Trophoblast cell (in vitro differentiated cells and primary cell): Measurements from ENCODE around the gene KNSTRN.

Source experiments
- DNase-seq, 2 donors: peaks; one replicate each; pipeline ENCODE4 v3.0.0-alpha.2; 2016
- H2AFZ ChIP-seq: 2 replicates; pipeline ENCODE4 v1.6.1; 2013; ENCODE audit warnings: low read length, moderate library complexity, mild to moderate bottlenecking; ENCODE audit not compliant: insufficient read depth, poor library complexity
- H2AK5ac ChIP-seq: 2 replicates; pipeline ENCODE4 v1.6.1; 2013; ENCODE audit warnings: mild to moderate bottlenecking, low read length
- H2BK120ac ChIP-seq: 2 replicates; pipeline ENCODE4 v1.6.1; 2013; ENCODE audit warnings: low read length, mild to moderate bottlenecking, moderate library complexity; ENCODE audit not compliant: insufficient read depth, poor library complexity
- H2BK12ac ChIP-seq: 2 replicates; pipeline ENCODE4 v1.6.1; 2013; ENCODE audit warnings: mild to moderate bottlenecking, low read length, moderate library complexity
- H2BK5ac ChIP-seq: 2 replicates; pipeline ENCODE4 v1.6.1; 2013; ENCODE audit warnings: low read length, low read depth, moderate library complexity, mild to moderate bottlenecking; ENCODE audit not compliant: poor library complexity
- H3K14ac ChIP-seq: 2 replicates; pipeline ENCODE4 v1.6.1; 2013; ENCODE audit warnings: mild to moderate bottlenecking, low read length
- H3K18ac ChIP-seq: 2 replicates; pipeline ENCODE4 v1.6.1; 2013; ENCODE audit warnings: mild to moderate bottlenecking, low read length
- H3K23ac ChIP-seq: 2 replicates; pipeline ENCODE4 v1.6.1; 2013; ENCODE audit warnings: low read length
- H3K27ac ChIP-seq: 2 replicates; pipeline ENCODE4 v1.5.1; 2013; ENCODE audit warnings: low read depth, mild to moderate bottlenecking, inconsistent platforms, low read length, moderate library complexity
- H3K27me3 ChIP-seq: 2 replicates; pipeline ENCODE4 v1.6.1; 2013; ENCODE audit warnings: inconsistent platforms, mild to moderate bottlenecking, low read length, moderate library complexity; ENCODE audit not compliant: insufficient read depth
- H3K36me3 ChIP-seq, 2 experiments: 1 replicate in 1 of 2; 2 replicates in 1 of 2; pipeline ENCODE4 v1.6.1; 2013; ENCODE audit warnings: low read length in 2 of 2, mild to moderate bottlenecking in 2 of 2, moderate library complexity in 1 of 2; ENCODE audit not compliant: insufficient read depth in 2 of 2, control insufficient read depth in 1 of 2
- H3K4ac ChIP-seq: 2 replicates; pipeline ENCODE4 v1.6.1; 2013; ENCODE audit warnings: low read depth, mild to moderate bottlenecking, low read length, moderate library complexity
- H3K4me1 ChIP-seq, 2 experiments: 1 replicate in 1 of 2; 2 replicates in 1 of 2; pipeline ENCODE4 v1.6.1; 2013; ENCODE audit warnings: low read length in 2 of 2, mild to moderate bottlenecking in 2 of 2, moderate library complexity in 1 of 2; ENCODE audit not compliant: insufficient read depth in 2 of 2, control insufficient read depth in 1 of 2
- H3K4me2 ChIP-seq: 2 replicates; pipeline ENCODE4 v1.6.1; 2013; ENCODE audit warnings: inconsistent platforms, mild to moderate bottlenecking, low read length, moderate library complexity
- H3K4me3 ChIP-seq: 2 replicates; pipeline ENCODE4 v1.5.1; 2013; ENCODE audit warnings: mild to moderate bottlenecking, low read depth, low read length, inconsistent platforms
- H3K79me1 ChIP-seq: one replicate; pipeline ENCODE4 v1.6.1; 2013; ENCODE audit warnings: low read length
- H3K79me2 ChIP-seq: 2 replicates; pipeline ENCODE4 v1.6.1; 2013; ENCODE audit warnings: low read length, mild to moderate bottlenecking; ENCODE audit not compliant: control insufficient read depth, insufficient read depth, poor library complexity
- H3K9ac ChIP-seq: 2 replicates; pipeline ENCODE4 v1.6.1; 2013; ENCODE audit warnings: mild to moderate bottlenecking, low read length
- H3K9me3 ChIP-seq: 2 replicates; pipeline ENCODE4 v1.6.1; 2013; ENCODE audit warnings: low read depth, mild to moderate bottlenecking, control low read depth, inconsistent platforms, low read length; ENCODE audit not compliant: insufficient read depth
- H4K12ac ChIP-seq: 2 replicates; pipeline ENCODE4 v1.6.1; 2013; ENCODE audit warnings: low read depth, mild to moderate bottlenecking, low read length, moderate library complexity
- H4K8ac ChIP-seq: 2 replicates; pipeline ENCODE4 v1.6.1; 2013; ENCODE audit warnings: low read depth, mild to moderate bottlenecking, low read length, moderate library complexity
- H4K91ac ChIP-seq: one replicate; pipeline ENCODE4 v1.6.1; 2013; ENCODE audit warnings: low read depth, mild to moderate bottlenecking, low read length, moderate library complexity
- WGBS: extraction: QIAGEN DNeasy Blood & Tissue Kit; methylation state at CpG from one replicate; pipeline ENCODE4 v1.1.7; 2013; ENCODE audit warnings: missing lambda C conversion rate; ENCODE audit not compliant: insufficient read length, insufficient coverage; ENCODE audit errors: extremely low coverage; 5-methylcytosine and 5-hydroxymethylcytosine counted together

KNSTRN gene

GRCh38 chr15:40357723-40358470 is 24.6 kb upstream of the KNSTRN start, which contains the start of gene DISP2:
Gene DISP2, plus strand, starts transcription at chr15:40358219. Its CDS starts 103 bp downstream, at chr15:40358322.
- Histone ChIP-seq H3K4me2 (peak within 1 kb of the TSS; percentile 99), H3K36me3 (no peaks in the 10 kb centered on the region), H2AK5ac (no peak within 1 kb of the TSS), H3K18ac (no peak within 1 kb of the TSS), H3K27me3 (no peaks in the 10 kb centered on the region), H3K23ac (no peak within 1 kb of the TSS), H3K79me2 (no peaks in the 10 kb centered on the region), H4K91ac (no peak within 1 kb of the TSS), H3K9ac (no peak within 1 kb of the TSS), H3K9me3 (no peaks in the 10 kb centered on the region), H3K79me1 (no peaks in the 10 kb centered on the region), H3K27ac (no peak within 1 kb of the TSS), H3K4ac (no peak within 1 kb of the TSS), H4K12ac (no peak within 1 kb of the TSS), H2BK120ac (no peak within 1 kb of the TSS), H3K4me3 (peak within 1 kb of the TSS; percentile 65), H2BK5ac (no peak within 1 kb of the TSS), H3K14ac (no peak within 1 kb of the TSS), H4K8ac (no peak within 1 kb of the TSS), H3K4me1 (peaks cover 3 to 7% of the 10 kb centered on the region in 2 experiments), H2AFZ (peak within 1 kb of the TSS; percentile 21), H2BK12ac (no peak within 1 kb of the TSS)
- WGBS: no CpG with 5 or more reads among the region's 82 CpGs
- DNase-seq: peak; percentile 77 to 92

- Histone ChIP-seq H2BK5ac (no peak overlapping the region), H3K4me3 (peak overlapping the region; percentile 61), H3K23ac (no peak overlapping the region), H3K79me1 (no peaks in the 10 kb centered on the region), H3K9ac (no peak overlapping the region), H3K4ac (no peak overlapping the region), H3K36me3 (no peaks in the 10 kb centered on the region), H2AFZ (no peak overlapping the region), H3K18ac (no peak overlapping the region), H4K8ac (no peak overlapping the region), H4K12ac (no peak overlapping the region), H2BK120ac (no peak overlapping the region), H3K27ac (no peak overlapping the region), H3K27me3 (no peaks in the 10 kb centered on the region), H3K14ac (no peak overlapping the region), H3K4me1 (peaks cover 3 to 7% of the 10 kb centered on the region in 2 experiments), H3K4me2 (peak overlapping the region; percentile 86), H3K9me3 (no peaks in the 10 kb centered on the region), H2AK5ac (no peak overlapping the region), H2BK12ac (no peak overlapping the region), H3K79me2 (no peaks in the 10 kb centered on the region), H4K91ac (no peak overlapping the region)
- no CpG with 5 or more reads among the region's 31 CpGs for WGBS
- DNase-seq: no peak
Measured at GRCh38 chr15:40358471-40359353, 23.8 kb upstream of the KNSTRN start.

- no peaks in the 10 kb centered on the region for H3K79me2 ChIP-seq
- H3K4ac ChIP-seq: no peak overlapping the region
- no peak overlapping the region for H3K27ac ChIP-seq
- no peak overlapping the region for H4K91ac ChIP-seq
- H3K4me3 ChIP-seq: no peak overlapping the region
- no peak overlapping the region for H3K23ac ChIP-seq
- no peaks in the 10 kb centered on the region for H3K36me3 ChIP-seq
- no peaks in the 10 kb centered on the region for H3K27me3 ChIP-seq
- no peak overlapping the region for H4K8ac ChIP-seq
- no peak overlapping the region for H4K12ac ChIP-seq
- no peak overlapping the region for H2AK5ac ChIP-seq
- H3K79me1 ChIP-seq: no peaks in the 10 kb centered on the region
- no peak for DNase-seq
- H3K4me1 ChIP-seq: peaks cover 3 to 7% of the 10 kb centered on the region in 2 experiments
- no peak overlapping the region for H2AFZ ChIP-seq
- H2BK12ac ChIP-seq: no peak overlapping the region
- no peak overlapping the region for H3K14ac ChIP-seq
- no peak overlapping the region for H3K9ac ChIP-seq
- WGBS: no CpG with 5 or more reads among the region's 4 CpGs
- H3K18ac ChIP-seq: no peak overlapping the region
- H3K9me3 ChIP-seq: no peaks in the 10 kb centered on the region
- H3K4me2 ChIP-seq: no peak overlapping the region
- no peak overlapping the region for H2BK5ac ChIP-seq
- no peak overlapping the region for H2BK120ac ChIP-seq
Measured at GRCh38 chr15:40360015-40360414, 22.5 kb upstream of the KNSTRN start.

DNA sequence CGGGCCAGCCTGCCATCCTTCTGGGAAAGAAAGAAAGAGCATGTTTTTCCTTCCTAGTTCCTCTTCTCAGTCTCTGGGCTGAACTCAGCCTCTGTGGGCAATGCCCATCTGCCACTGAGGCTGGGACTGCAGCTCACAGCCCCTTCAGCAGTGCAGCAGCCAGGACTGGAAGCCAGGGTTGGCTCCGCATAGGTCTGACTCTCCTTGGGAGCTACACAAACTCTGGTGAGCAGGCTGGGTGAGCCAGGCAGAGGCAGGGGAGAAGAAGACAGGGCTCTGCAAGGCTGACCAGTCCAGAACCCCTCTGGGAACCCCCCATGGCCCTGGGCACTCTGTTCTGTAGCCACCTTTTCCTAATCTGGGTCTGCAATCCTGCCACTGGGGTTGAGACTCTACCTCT is 20.9 kb upstream of the KNSTRN start:
- no CpG with 5 or more reads among the region's 2 CpGs for WGBS
- Histone ChIP-seq H3K14ac (no peak overlapping the region), H4K91ac (no peak overlapping the region), H2BK5ac (no peak overlapping the region), H3K79me2 (no peaks in the 10 kb centered on the region), H2BK120ac (no peak overlapping the region), H3K18ac (no peak overlapping the region), H4K8ac (no peak overlapping the region), H3K9ac (no peak overlapping the region), H3K4me3 (no peak overlapping the region), H3K23ac (no peak overlapping the region), H3K4ac (no peak overlapping the region), H3K4me2 (no peak overlapping the region), H2AFZ (no peak overlapping the region), H3K27me3 (no peaks in the 10 kb centered on the region), H3K9me3 (no peaks in the 10 kb centered on the region), H3K27ac (no peak overlapping the region), H3K4me1 (peaks cover 3 to 7% of the 10 kb centered on the region in 2 experiments), H4K12ac (no peak overlapping the region), H3K36me3 (no peaks in the 10 kb centered on the region), H2AK5ac (no peak overlapping the region), H2BK12ac (no peak overlapping the region), H3K79me1 (no peaks in the 10 kb centered on the region)
- no peak for DNase-seq
